ENCODE measurements around the gene ARHGEF17.

The ARHGEF17 gene

GRCh38 chr11:73292525-73292894 is 15.6 kb upstream of the ARHGEF17 start:
- no peak for DNase-seq

GRCh38 chr11:73293356-73293936 is 14.6 kb upstream of the ARHGEF17 start:
- DNase-seq, result no peak

- DNase-seq, result no peak
These were observed 13.5 kb upstream of the ARHGEF17 start for GRCh38 chr11:73294604-73295003.

GRCh38 chr11:73295241-73295995 is 12.7 kb upstream of the ARHGEF17 start:
- DNase-seq, result peak in 11 of 56 donors; percentile 12 to 54 (median 29)

- DNase-seq, result no peak
These were observed 12.1 kb upstream of the ARHGEF17 start for GRCh38 chr11:73295996-73296318.

GRCh38 chr11:73296501-73297230 is 11.4 kb upstream of the ARHGEF17 start:
- no peak for DNase-seq

- no peak for DNase-seq
These were observed 10.9 kb upstream of the ARHGEF17 start for GRCh38 chr11:73297231-73297590.

- DNase-seq, result no peak
These were observed 10.4 kb upstream of the ARHGEF17 start for GRCh38 chr11:73297702-73298101.

- DNase-seq, result no peak
These were observed 9.8 kb upstream of the ARHGEF17 start for GRCh38 chr11:73298233-73298632.

GRCh38 chr11:73299751-73300150 is 8.3 kb upstream of the ARHGEF17 start:
- DNase-seq, result no peak

- DNase-seq, result no peak
These were observed 1.8 kb upstream of the ARHGEF17 start for GRCh38 chr11:73306069-73306841.

- DNase-seq, result no peak
These were observed 1.1 kb upstream of the ARHGEF17 start for GRCh38 chr11:73306977-73307322.

- DNase-seq, result peak; percentile 37 to 97 (median 82)
These were observed 613 bp upstream of the ARHGEF17 start for GRCh38 chr11:73307323-73308002.

GRCh38 chr11:73308961-73309919 is 1.2 kb downstream of the ARHGEF17 start:
- DNase-seq, result peak in 10 of 56 donors; percentile 16 to 38 (median 32)

- no peak for DNase-seq
These were observed 2.0 kb downstream of the ARHGEF17 start for GRCh38 chr11:73310076-73310475.

- DNase-seq, result no peak
These were observed 2.8 kb downstream of the ARHGEF17 start for GRCh38 chr11:73310661-73311393.

GRCh38 chr11:73311394-73311869 is 3.4 kb downstream of the ARHGEF17 start:
- no peak for DNase-seq

GRCh38 chr11:73312036-73312435 is 4.0 kb downstream of the ARHGEF17 start:
- DNase-seq, result no peak

GRCh38 chr11:73312851-73313327 is 4.8 kb downstream of the ARHGEF17 start:
- peak in 3 of 56 donors; percentile 20 to 38 (median 27) for DNase-seq
